GM12892 (cell line): ENCODE measurements around the gene EFCAB11.

Source experiments
- DNase-seq: peaks from one replicate; pipeline ENCODE4 v3.0.0; 2011; ENCODE audit not compliant: insufficient read length
- FAIRE-seq: peaks from 2 replicates; lab custom pipeline; 2011; peaks lifted over from hg19 to GRCh38; lab: Jason Lieb, UNC
- POLR2A ChIP-seq: IDR thresholded peaks from 2 replicates; pipeline ENCODE4 v1.6.1; 2011; ENCODE audit warnings: low read depth, low read length, control low read depth
- POLR2AphosphoS5 ChIP-seq: IDR thresholded peaks from 2 replicates; pipeline ENCODE4 v1.6.1; 2011; ENCODE audit warnings: low read depth, low read length, control low read depth
- TAF1 ChIP-seq: IDR thresholded peaks from 2 replicates; pipeline ENCODE4 v1.6.1; 2011; ENCODE audit warnings: low read depth, mild to moderate bottlenecking, control low read depth, low read length, borderline replicate concordance

The EFCAB11 gene

GRCh38 chr14:89955745-89956660 lies 1.5 kb upstream of the EFCAB11 start, which contains the start of gene TDP1:
TDP1 (plus strand) TSS chr14:89955927; CDS start chr14:89963115, 7,188 bp downstream.
- DNase-seq (peak; percentile 83), FAIRE-seq (peak; percentile 95)
- peak; percentile 49; the same call in 1 of the 2 replicates for TF ChIP-seq TAF1
- TF ChIP-seq POLR2AphosphoS5, result peak; percentile 64
- TF ChIP-seq POLR2A, result peak; percentile 88

GRCh38 chr14:89955022-89955744 lies 653 bp upstream of the EFCAB11 start:
- DNase-seq (no peak), FAIRE-seq (no peak)
- TF ChIP-seq POLR2AphosphoS5, result no peak
- no peak for TF ChIP-seq POLR2A
- no peak for TF ChIP-seq TAF1

- FAIRE-seq (no peak), DNase-seq (no peak)
- no peak for TF ChIP-seq POLR2AphosphoS5
- TF ChIP-seq TAF1, result no peak
- TF ChIP-seq POLR2A, result no peak
These were observed 928 bp downstream of the EFCAB11 start for GRCh38 chr14:89953602-89954001.

GRCh38 chr14:89952576-89952975 lies 2.0 kb downstream of the EFCAB11 start:
- no peak for DNase-seq
- no peak for TF ChIP-seq POLR2A
- FAIRE-seq, result no peak

GRCh38 chr14:89947344-89947743 lies 7.2 kb downstream of the EFCAB11 start:
- FAIRE-seq, result no peak
- TF ChIP-seq POLR2A, result no peak
- TF ChIP-seq TAF1, result no peak
- no peak for TF ChIP-seq POLR2AphosphoS5
- DNase-seq, result no peak

GRCh38 chr14:89941830-89942377 lies 12.6 kb downstream of the EFCAB11 start:
- TF ChIP-seq TAF1 (no peak), POLR2AphosphoS5 (no peak), POLR2A (no peak)
- DNase-seq (no peak), FAIRE-seq (no peak)

- FAIRE-seq, result no peak
- no peak for TF ChIP-seq TAF1
- DNase-seq, result no peak
These were observed 17.8 kb downstream of the EFCAB11 start for GRCh38 chr14:89936654-89937185.

- DNase-seq, result no peak
- TF ChIP-seq POLR2A, result no peak
- TF ChIP-seq POLR2AphosphoS5, result no peak
- TF ChIP-seq TAF1, result no peak
- no peak for FAIRE-seq
These were observed 21.5 kb downstream of the EFCAB11 start for GRCh38 chr14:89933002-89933401.

GRCh38 chr14:89927186-89927865 lies 27.2 kb downstream of the EFCAB11 start:
- DNase-seq, result no peak
- no peak for FAIRE-seq
- TF ChIP-seq POLR2AphosphoS5 (no peak), POLR2A (no peak), TAF1 (no peak)

- FAIRE-seq (no peak), DNase-seq (no peak)
- TF ChIP-seq POLR2AphosphoS5 (no peak), POLR2A (no peak), TAF1 (no peak)
These were observed 27.8 kb downstream of the EFCAB11 start for GRCh38 chr14:89926694-89927093.

- DNase-seq, result no peak
These were observed 30.3 kb downstream of the EFCAB11 start for GRCh38 chr14:89924268-89924667.

More at GRCh38 chr14:89924268-89924667, 30.3 kb downstream of the EFCAB11 start:
- TF ChIP-seq TAF1 (no peak), POLR2A (no peak), POLR2AphosphoS5 (no peak)
- FAIRE-seq, result no peak
